Measurements from ENCODE around the gene MRFAP1.

DNA sequence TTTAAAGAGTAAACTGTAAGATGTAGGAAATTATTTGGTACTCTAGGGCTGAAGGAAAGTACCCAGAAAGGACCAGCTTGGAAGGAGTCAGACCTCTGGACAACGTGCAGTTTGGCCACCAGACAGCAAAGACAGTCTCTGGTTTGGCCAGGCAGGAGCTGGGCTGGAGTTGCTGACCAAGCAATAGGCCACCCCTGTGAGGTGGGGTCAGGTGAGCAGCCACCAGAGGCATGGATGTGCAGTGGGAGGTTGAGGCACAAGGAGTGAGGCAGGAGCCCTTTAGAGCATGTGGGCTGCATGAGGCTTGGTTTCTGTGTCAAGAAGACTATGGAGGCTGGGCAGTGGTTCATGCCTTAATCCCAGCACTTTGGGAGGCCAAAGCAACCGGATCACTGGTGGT lies 17.7 kb upstream of the MRFAP1 start:
- TF ChIP-seq POLR2AphosphoS5 (IDR thresholded peaks at IDR 0.05; ENCODE audit: low read depth, low read length) (no peak), POLR2A (IDR thresholded peaks at IDR 0.05; ENCODE audit: low read depth, low read length) (no peak), TAF1 (IDR thresholded peaks at IDR 0.05; ENCODE audit: borderline replicate concordance, low read depth, low read length) (no peak)
